ENCODE measurements around the gene EXOC6B. TPM values are rescaled to one million over a fixed set of nuclear protein-coding genes. Genes with fewer than 3 reads are reported as not detected.

Gene EXOC6B
- total RNA-seq, 4 donors from 2014 or later: 15.7 to 58.4 (median 37.9) TPM

GRCh38 chr2:72154386-72154975 is 671.4 kb downstream of the EXOC6B start:
- Histone ChIP-seq H3K36me3 (no peaks in the 10 kb centered on the region), H3K9me3 (no peaks in the 10 kb centered on the region), H3K27ac (no peak overlapping the region), H3K27me3 (peaks cover 26% of the 10 kb centered on the region), H3K4me3 (no peak overlapping the region), H3K4me1 (peaks cover 7 to 11% (median 8%) of the 10 kb centered on the region in 4 donors)
- TF ChIP-seq EP300 (IDR thresholded peaks at IDR 0.05; ENCODE audit: low read depth): no peak
- no peak for TF ChIP-seq POLR2AphosphoS5 (IDR thresholded peaks at IDR 0.05)
- no peak for TF ChIP-seq POLR2A (IDR thresholded peaks at IDR 0.05)
- TF ChIP-seq, protein P1, sequence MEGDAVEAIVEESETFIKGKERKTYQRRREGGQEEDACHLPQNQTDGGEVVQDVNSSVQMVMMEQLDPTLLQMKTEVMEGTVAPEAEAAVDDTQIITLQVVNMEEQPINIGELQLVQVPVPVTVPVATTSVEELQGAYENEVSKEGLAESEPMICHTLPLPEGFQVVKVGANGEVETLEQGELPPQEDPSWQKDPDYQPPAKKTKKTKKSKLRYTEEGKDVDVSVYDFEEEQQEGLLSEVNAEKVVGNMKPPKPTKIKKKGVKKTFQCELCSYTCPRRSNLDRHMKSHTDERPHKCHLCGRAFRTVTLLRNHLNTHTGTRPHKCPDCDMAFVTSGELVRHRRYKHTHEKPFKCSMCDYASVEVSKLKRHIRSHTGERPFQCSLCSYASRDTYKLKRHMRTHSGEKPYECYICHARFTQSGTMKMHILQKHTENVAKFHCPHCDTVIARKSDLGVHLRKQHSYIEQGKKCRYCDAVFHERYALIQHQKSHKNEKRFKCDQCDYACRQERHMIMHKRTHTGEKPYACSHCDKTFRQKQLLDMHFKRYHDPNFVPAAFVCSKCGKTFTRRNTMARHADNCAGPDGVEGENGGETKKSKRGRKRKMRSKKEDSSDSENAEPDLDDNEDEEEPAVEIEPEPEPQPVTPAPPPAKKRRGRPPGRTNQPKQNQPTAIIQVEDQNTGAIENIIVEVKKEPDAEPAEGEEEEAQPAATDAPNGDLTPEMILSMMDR (IDR thresholded peaks at IDR 0.05): no peak
- no peak for DNase-seq
- intact Hi-C loops (cut with DNase I; ENCODE audit: low total_unique reads): loop anchor here (10.0 kb wide), 1 partner anchor 350 kb away; no protein-coding TSS in a partner anchor
- 77% methylated on average over 16 of the region's 16 CpGs; no CpG with 5 or more reads in 1 of the 2 donors for WGBS, 2 donors (ENCODE audit: low coverage in 1 of 2)
- in situ Hi-C loops (cut with MboI; ENCODE audit: low pct_ligation_motif_present in 1 of 4, low pct_unique_long_range_greater_than_20kb in 1 of 4, low sequenced_read_pairs in 3 of 4): loop anchor here (10.0 to 25.0 kb wide), 6 partner anchors 230 to 620 kb away; no protein-coding TSS in a partner anchor

DNA sequence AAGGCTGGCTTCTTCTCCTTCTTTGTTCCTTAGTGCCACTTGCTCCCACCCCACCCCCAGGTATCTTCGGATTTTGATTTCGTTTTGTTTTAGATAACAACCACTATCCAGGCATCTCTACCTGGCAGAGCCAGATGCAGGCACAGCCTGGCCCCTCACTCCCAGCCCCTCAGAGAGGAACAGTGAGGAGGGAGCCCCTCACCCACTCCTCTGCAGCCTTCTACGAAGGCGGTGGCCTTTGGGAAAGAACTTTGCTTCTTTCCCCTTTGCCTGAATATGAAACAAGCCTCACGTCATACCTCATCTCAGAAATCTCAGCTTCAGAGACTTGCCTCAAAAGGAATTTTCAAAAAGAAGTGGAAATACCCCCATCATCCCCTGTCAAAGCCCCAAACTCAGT is 671.9 kb downstream of the EXOC6B start:
- Histone ChIP-seq H3K36me3 (no peaks in the 10 kb centered on the region), H3K4me1 (peaks cover 12 to 16% (median 13%) of the 10 kb centered on the region in 4 donors), H3K9me3 (no peaks in the 10 kb centered on the region), H3K27ac (no peak overlapping the region), H3K4me3 (no peak overlapping the region), H3K27me3 (peaks cover 32% of the 10 kb centered on the region)
- TF ChIP-seq POLR2A (IDR thresholded peaks at IDR 0.05): no peak
- TF ChIP-seq POLR2AphosphoS5 (IDR thresholded peaks at IDR 0.05): no peak
- TF ChIP-seq EP300 (IDR thresholded peaks at IDR 0.05; ENCODE audit: low read depth): no peak
- TF ChIP-seq, protein P1 (IDR thresholded peaks at IDR 0.05): no peak
- no peak for DNase-seq
- in situ Hi-C loops (cut with MboI; ENCODE audit: low pct_ligation_motif_present in 1 of 4, low pct_unique_long_range_greater_than_20kb in 1 of 4, low sequenced_read_pairs in 3 of 4) (loop anchor here (10.0 to 25.0 kb wide), 6 partner anchors 229 to 619 kb away; no protein-coding TSS in a partner anchor), intact Hi-C loops (cut with DNase I; ENCODE audit: low total_unique reads) (loop anchor here (10.0 kb wide), 1 partner anchor 349 kb away; no protein-coding TSS in a partner anchor)
- 82 to 97% methylated on average over 4 to 5 of the region's 5 CpGs for WGBS, 2 donors (ENCODE audit: low coverage in 1 of 2)

DNA sequence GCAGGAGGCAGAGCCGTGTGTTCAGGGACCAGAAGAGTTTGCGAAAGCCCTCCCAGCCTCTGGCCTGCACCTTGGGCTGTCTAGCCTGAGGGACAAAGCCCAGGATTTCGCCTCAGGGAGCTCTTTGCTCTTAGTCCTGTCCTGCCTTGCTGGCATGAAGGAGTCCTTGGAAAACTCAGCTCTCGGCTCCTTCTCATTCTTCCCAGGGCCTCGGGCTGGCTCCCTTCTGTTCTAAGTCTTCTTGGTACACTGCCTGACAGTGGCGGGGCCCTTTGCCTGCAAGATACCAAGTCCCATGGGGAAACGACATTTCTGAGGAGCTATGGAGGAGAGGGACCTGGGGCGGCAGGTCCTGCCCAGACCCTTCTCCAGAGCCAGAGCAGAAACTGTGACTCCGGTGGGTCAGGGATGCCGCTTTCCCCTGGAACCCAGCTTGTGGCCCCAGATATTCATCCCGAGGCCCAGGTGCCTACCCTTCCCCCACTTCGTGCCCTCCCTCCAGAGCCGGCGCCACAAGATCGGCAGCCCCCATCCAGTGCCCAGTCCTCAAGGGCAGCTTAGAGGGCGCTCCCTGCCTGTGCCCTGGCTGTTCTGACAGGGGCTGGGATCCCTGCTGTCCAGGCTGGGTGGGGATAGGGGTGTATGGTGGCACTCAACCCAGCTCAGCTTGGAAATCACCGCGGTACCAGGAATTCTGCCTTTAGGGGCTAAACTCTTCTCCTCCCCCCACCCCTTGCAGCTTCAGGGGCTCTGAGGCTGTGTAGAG is 672.6 kb downstream of the EXOC6B start:
- no peaks in the 10 kb centered on the region for H3K9me3 ChIP-seq
- H3K36me3 ChIP-seq: no peaks in the 10 kb centered on the region
- WGBS, 2 donors (ENCODE audit: low coverage in 1 of 2): 84 to 91% methylated on average over 5 to 17 of the region's 18 CpGs
- in situ Hi-C loops (cut with MboI; ENCODE audit: low pct_ligation_motif_present in 1 of 4, low pct_unique_long_range_greater_than_20kb in 1 of 4, low sequenced_read_pairs in 3 of 4): loop anchor here (10.0 to 25.0 kb wide), 6 partner anchors 228 to 618 kb away; no protein-coding TSS in a partner anchor
- H3K27me3 ChIP-seq: peaks cover 33% of the 10 kb centered on the region
- TF ChIP-seq, protein P1 (IDR thresholded peaks at IDR 0.05): no peak
- no peak overlapping the region for H3K27ac ChIP-seq
- no peak overlapping the region for H3K4me3 ChIP-seq
- intact Hi-C loops (cut with DNase I; ENCODE audit: low total_unique reads): loop anchor here (10.0 kb wide), 1 partner anchor 348 kb away; no protein-coding TSS in a partner anchor
- peaks cover 13 to 17% (median 13%) of the 10 kb centered on the region in 4 donors for H3K4me1 ChIP-seq
- DNase-seq: no peak

- TF ChIP-seq, protein P1 (IDR thresholded peaks at IDR 0.05): no peak
- no peak for TF ChIP-seq POLR2AphosphoS5 (IDR thresholded peaks at IDR 0.05)
- TF ChIP-seq POLR2A (IDR thresholded peaks at IDR 0.05): no peak
- TF ChIP-seq EP300 (IDR thresholded peaks at IDR 0.05; ENCODE audit: low read depth): no peak
- Histone ChIP-seq H3K9me3 (no peaks in the 10 kb centered on the region), H3K27ac (no peak overlapping the region), H3K27me3 (peaks cover 51% of the 10 kb centered on the region), H3K4me1 (peaks cover 25 to 40% (median 31%) of the 10 kb centered on the region in 4 donors), H3K4me3 (no peak overlapping the region), H3K36me3 (no peaks in the 10 kb centered on the region)
- intact Hi-C loops (cut with DNase I; ENCODE audit: low total_unique reads) (loop anchor here (2.0 to 10.0 kb wide), 2 partner anchors 346 to 606 kb away; no protein-coding TSS in a partner anchor), in situ Hi-C loops (cut with MboI; ENCODE audit: low pct_ligation_motif_present in 1 of 4, low pct_unique_long_range_greater_than_20kb in 1 of 4, low sequenced_read_pairs in 3 of 4) (loop anchor here (10.0 to 25.0 kb wide), 6 partner anchors 226 to 616 kb away; no protein-coding TSS in a partner anchor)
- 73% methylated on average over 2 of the region's 2 CpGs; no CpG with 5 or more reads in 1 of the 2 donors for WGBS, 2 donors (ENCODE audit: low coverage in 1 of 2)
- no peak for DNase-seq
These were observed 674.9 kb downstream of the EXOC6B start for GRCh38 chr2:72150861-72151356.
